Stromal cell of bone marrow (primary cell): Measurements from ENCODE around the gene WNT6.
A peak's percentile ranks its signal among the peaks of the same experiment; 100 is the strongest.
"Not testable (repeated sequence)": the region's sequence is repeated elsewhere in the genome, so short reads cannot be mapped to it uniquely, and the experiment has no call there.

Experiments
- DNase-seq: peaks from one replicate; pipeline ENCODE4 v3.0.0-alpha.2; 2012; ENCODE audit warnings: low read depth

The WNT6 gene

DNA sequence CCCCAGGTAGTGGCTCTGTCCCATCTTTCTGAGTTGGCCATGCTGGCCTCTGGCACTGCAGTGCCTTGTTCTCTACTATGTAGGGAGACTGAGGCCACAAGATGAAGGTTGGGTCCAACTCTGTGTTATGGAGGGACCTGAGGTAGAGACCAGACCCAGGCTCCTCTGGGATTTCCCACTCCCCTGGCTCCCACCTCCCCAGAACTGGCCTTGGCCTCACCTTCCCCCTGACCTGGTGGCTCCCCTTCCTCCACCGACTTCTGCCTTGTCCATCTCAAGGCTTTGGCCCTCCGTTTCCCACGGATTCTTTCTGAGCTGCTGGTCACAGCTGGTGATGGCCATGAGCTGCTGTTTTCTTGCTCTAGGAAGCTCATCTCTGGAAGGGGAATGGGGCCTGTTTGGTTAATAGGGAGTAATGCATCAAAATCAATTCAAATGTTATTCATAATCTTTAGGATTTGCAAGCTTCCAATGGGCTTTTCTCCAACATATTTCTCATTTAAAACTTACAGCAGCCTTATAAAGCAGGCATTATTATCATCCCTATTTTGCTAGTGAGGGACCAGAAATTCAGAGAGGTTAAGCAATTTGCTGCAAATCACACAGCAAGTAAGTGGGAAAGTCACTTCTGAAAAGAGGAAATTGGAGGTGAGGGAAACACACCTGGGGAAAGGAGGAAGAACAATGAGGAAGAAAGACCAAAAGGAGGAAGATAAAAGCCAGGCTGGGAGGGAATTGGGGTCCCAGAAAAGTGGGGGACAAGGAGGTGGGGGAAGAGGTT, 28.9 kb upstream of the WNT6 start:
- no peak for DNase-seq

GRCh38 chr2:218831378-218831990, 28.1 kb upstream of the WNT6 start, which contains the start of gene PRKAG3:
PRKAG3 (minus strand) TSS chr2:218831803.
- DNase-seq: no peak

DNA sequence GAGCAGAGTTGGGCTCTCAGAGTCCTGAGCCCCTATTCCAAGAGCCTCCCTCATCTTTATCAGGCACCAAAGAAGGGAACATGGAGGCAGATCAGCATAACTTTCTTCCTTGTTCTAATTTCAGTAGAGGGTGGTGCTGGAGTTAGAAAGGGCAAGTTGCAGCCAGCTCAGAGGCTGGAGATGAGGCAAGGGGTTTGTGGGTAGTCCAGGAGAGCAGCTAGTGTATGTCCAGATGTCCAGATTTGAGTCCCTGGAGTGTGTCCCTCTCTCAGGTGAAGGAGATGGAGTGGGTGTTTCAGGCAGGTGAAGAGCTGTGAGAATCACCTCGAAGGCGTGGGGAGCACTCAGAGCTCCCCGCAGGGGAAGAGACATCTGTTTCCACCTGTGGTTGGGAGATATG, 27.5 kb upstream of the WNT6 start:
- DNase-seq: no peak

DNA sequence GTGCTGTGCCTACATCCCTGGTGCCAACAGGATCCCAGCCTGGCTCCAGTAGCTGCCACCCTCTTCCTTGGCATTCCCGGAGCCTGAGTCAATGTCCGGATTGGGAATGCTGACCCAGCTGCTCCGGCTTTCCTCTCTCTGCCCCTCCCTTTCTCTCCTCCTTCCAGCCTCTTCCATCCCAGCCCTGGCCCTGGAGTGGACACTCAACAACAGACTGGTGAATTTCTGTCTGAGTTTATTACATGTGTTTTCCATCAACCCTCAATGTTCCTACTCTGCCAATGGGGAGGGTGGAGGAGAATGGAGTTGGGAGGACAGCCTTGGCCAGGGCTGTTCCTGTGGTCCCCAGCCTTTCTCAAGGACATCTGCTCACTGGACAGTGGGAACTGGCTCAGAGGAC, 27.1 kb upstream of the WNT6 start:
- peak; percentile 53 for DNase-seq

GRCh38 chr2:218833023-218833609, 26.5 kb upstream of the WNT6 start:
- no peak for DNase-seq

DNA sequence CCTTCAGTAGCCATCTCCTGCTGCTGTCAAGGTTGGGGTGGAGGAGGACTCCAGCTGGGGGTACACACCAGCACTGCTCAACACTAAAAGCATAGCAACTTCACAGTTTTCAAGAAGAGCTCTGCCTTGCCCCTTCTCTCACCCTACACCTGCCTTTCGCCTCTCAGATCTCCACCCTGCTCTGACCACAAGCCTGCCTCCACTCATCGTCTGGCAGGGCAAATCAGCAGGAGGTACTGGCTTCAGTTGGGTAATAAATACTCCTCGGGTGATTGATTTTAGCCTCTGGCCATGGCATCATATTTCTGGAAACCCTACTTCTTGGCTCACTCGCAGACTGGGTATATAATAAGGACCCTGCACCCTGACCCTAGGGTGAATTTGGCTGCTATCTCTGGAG, 24.9 kb upstream of the WNT6 start:
- no peak for DNase-seq

DNA sequence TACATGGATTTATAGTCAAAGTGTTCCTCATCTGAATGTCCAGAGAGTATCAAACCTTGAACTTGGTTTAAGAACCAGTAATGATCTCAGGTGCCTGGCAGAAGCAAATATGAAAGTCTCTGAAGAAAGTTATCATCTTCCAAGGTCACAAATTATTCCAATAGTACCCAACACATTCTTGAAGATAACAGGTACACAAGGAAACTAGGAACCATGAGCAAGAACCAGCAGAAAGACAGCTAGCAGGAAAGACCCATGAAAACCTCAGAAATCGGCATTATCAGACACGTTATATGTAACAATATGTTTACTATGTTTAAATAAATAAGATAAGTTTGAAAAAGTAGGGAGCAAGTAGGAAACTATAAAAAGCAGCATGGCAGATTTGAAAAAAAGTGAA, 22.1 kb upstream of the WNT6 start:
- no peak for DNase-seq

GRCh38 chr2:218839430-218839829, 20.2 kb upstream of the WNT6 start:
- peak; percentile 61 for DNase-seq

- DNase-seq: no peak
Measured at GRCh38 chr2:218839888-218840287, 19.7 kb upstream of the WNT6 start.

DNA sequence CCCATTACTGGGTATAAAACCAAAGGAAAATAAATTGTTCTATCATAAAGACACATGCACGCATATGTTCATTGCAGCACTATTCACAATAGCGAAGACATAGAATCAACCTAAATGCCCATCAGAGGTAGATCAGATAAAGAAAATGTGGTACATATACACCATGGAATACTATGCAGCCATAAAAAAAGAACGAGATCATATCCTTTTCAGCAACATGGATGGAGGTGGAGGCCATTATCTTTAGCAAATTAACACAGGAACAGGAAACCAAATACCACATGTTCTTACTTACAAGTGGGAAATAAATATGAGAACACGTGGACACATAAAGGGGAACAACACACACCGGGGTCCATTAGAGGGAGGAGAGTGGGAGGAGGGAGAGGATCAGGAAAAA, 15.3 kb upstream of the WNT6 start:
- DNase-seq: not testable (repeated sequence)

DNA sequence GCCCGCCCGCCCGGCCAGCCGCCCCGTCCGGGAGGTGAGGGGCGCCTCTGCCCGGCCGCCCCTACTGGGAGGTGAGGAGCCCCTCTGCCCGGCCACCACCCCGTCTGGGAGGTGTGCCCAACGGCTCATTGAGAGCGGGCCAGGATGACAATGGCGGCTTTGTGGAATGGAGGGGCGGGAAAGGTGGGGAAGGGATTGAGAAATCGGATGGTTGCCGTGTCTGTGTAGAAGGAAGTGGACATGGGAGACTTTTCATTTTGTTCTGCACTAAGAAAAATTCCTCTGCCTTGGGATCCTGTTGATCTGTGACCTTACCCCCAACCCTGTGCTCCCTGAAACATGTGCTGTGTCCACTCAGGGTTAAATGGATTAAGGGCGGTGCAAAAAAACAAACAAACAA, 12.6 kb upstream of the WNT6 start:
- not testable (repeated sequence) for DNase-seq

GRCh38 chr2:218849721-218850120, 9.9 kb upstream of the WNT6 start:
- DNase-seq: no peak

DNA sequence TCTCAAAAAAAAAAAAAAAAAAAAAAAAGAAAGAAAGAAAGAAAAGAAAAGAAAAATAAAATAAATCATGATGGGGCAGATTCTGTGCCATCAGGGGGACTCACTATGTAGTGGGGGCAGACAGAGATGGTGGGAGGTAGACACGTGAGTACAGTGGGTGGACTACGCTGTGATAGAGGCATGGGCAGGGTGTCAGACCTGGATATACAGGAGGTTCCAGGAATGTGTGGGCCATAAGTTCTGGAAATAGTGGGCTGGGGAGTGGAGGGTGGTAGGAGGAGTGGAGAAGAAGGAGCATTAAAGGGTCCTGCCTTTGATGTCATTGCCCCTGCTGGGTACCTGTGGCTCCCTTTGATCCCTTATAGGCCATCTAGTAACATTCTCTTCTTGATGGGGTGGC, 8.8 kb upstream of the WNT6 start:
- no peak for DNase-seq

- DNase-seq: no peak
Measured at GRCh38 chr2:218851286-218851685, 8.3 kb upstream of the WNT6 start.

GRCh38 chr2:218852911-218853667, 6.5 kb upstream of the WNT6 start:
- peak; percentile 22 for DNase-seq

DNA sequence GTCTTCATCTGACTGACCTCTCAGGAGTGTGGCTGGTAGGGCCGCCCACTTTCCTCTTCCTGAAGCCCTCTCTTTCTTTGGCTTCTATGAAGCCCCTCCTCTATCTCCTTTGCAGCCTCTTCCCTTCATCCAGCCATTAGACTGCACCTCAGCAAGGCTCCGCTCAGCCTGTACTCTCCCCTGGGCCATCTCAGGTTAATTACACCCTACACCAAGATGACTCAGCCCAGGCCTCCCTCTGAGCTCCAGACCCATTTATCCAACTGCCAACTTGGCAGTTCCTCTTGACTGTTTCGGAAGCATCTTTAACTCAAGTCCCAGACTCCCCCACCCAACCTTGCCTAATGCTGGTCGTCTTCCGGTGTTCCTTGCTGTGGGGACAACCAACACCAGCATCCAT, 5.8 kb upstream of the WNT6 start:
- DNase-seq: no peak

GRCh38 chr2:218854860-218855259, 4.7 kb upstream of the WNT6 start:
- DNase-seq: no peak

- no peak for DNase-seq
Measured at GRCh38 chr2:218855305-218856166, 4.1 kb upstream of the WNT6 start.

DNA sequence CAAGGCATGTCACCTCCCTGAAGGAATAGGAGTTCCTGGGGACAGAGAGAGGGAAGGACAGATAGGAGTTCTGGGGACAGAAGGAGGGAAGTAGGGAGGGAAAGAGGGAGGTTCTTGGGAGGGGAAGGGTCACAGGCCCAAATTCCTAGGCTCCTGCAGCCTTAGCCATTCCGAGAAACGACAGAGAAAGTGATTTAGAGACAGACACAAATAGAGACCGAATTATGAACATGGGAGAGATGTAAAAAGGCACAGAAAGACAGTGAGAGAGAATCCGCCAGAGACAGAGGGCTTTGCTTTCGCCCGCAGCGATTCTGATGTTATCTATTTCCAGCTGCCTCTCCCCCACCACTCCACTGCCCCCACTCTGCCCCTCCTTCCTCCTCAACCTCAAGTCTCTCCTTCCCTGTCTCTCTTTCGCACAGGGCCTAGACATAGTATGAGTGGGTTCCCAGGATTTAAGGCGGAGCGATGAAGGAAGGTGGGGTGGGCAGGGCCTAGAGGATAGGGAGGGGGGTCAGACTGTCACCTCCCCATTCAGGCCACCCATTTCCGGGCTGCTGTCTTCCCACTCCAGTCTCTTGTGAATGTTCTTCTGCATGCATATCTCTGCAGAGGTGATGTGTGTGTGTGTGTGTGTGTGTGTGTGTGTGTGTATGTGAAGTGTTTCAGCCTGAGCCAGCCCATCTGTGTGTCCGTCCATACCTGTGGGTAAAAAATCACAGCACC, 3.3 kb upstream of the WNT6 start:
- no peak for DNase-seq

DNA sequence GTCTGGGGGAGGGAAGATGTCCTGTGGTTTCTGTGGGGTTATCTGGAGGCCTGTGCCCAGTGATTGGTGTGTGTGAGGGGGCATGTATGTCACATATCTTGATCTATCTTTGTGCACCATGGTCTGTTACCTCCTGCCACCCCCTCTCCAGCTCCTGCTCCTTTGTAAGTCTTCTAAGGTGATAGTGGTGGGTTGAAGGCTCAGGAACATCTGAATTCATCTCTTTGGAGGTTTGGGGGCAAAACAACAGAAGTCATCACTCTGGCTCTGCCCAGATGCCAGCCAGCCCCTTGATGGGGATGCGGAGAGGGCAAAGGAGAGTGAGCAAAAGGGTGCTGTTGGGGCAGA, 2.7 kb upstream of the WNT6 start:
- DNase-seq: no peak
